Left ventricle myocardium inferior (tissue), 1 donor: ENCODE data around the gene GNG5. TPM values are rescaled to one million over a fixed set of nuclear protein-coding genes. Genes with fewer than 3 reads are reported as not detected.
A peak's percentile ranks its signal among the peaks of the same experiment; 100 is the strongest.

Source experiments
- DNase-seq: peaks from one replicate; pipeline ENCODE4 v3.0.0-alpha.2; 2020
- H3K27ac ChIP-seq: fragments of 200-600 bp; replicated peaks from 2 replicates; pipeline ENCODE4 v1.8.0; 2021
- H3K27me3 ChIP-seq: fragments of 200-600 bp; 2 replicates; pipeline ENCODE4 v1.8.0; 2021; ENCODE audit warnings: low read depth
- H3K36me3 ChIP-seq: fragments of 200-600 bp; 2 replicates; pipeline ENCODE4 v1.8.0; 2021
- H3K4me1 ChIP-seq: fragments of 200-600 bp; 2 replicates; pipeline ENCODE4 v1.8.0; 2021
- H3K4me3 ChIP-seq: fragments of 200-600 bp; 2 replicates; pipeline ENCODE4 v1.8.0; 2021; ENCODE audit warnings: mild to moderate bottlenecking, moderate library complexity
- H3K9me3 ChIP-seq: fragments of 200-600 bp; replicated peaks from 2 replicates; pipeline ENCODE4 v1.8.0; 2021
- CTCF ChIP-seq: fragments of 200-600 bp; IDR thresholded peaks from 2 replicates; pipeline ENCODE4 v1.8.0; 2021; ENCODE audit warnings: antibody characterized with exemption, mild to moderate bottlenecking, borderline replicate concordance
- intact Hi-C: fragments of 100-400 bp; cut with micrococcal nuclease; formaldehyde crosslinking; loops from one replicate; pipeline ENCODE4 v1.11.0; 2022
- total RNA-seq: library from RNA; stranded (reverse); fragmentation: NEBNext Ultra II Directional; extraction: Animal tissue kit (Norgen Biotek cat#: 25700); gene quantifications from one replicate; pipeline ENCODE4 v1.2.1, GENCODE V29; 2021
- donor health status: DM: no; HTN: yes; CAD: no; lungs with severe emphysema.

The GNG5 gene
- total RNA-seq, 1 donor from 2014 or later = 170 TPM

- no peak for DNase-seq
- Histone ChIP-seq H3K9me3 (no peaks in the 10 kb centered on the region), H3K27ac (peak overlapping the region; percentile 98), H3K4me3 (peak overlapping the region; percentile 84), H3K27me3 (no peaks in the 10 kb centered on the region), H3K36me3 (peaks cover 31% of the 10 kb centered on the region), H3K4me1 (peaks cover 84% of the 10 kb centered on the region)
- intact Hi-C loops = no loop called here
- no peak for TF ChIP-seq CTCF
Measured at GRCh38 chr1:84502927-84503326, 3.5 kb downstream of the GNG5 start.

- Histone ChIP-seq H3K4me3 (no peak overlapping the region), H3K27me3 (no peaks in the 10 kb centered on the region), H3K9me3 (no peaks in the 10 kb centered on the region), H3K4me1 (peaks cover 53% of the 10 kb centered on the region), H3K27ac (no peak overlapping the region), H3K36me3 (peaks cover 78% of the 10 kb centered on the region)
- intact Hi-C loops = no loop called here
- DNase-seq = no peak
- TF ChIP-seq CTCF = no peak
Measured at GRCh38 chr1:84497631-84498275, 8.6 kb downstream of the GNG5 start.

DNA sequence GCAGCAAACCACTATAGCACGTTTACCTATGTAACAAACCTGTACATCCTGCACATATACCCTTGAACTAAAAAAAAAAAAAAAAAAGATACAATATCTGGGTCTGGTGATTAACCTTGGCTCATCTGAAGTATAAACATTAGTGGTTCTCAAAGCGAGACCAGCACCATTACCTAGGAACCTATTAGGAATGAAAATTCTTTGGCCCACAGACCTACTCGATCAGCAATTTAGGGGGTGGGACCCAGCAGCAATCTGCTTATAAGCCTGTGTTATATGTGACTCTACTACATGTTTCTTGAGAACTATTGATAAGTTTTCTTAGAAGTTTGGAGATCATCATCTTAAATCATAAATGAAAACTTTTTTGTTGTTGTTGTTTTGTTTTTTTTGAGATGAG lies 9.9 kb downstream of the GNG5 start:
- H3K9me3 ChIP-seq = no peaks in the 10 kb centered on the region
- no peak for TF ChIP-seq CTCF
- intact Hi-C loops = no loop called here
- H3K27ac ChIP-seq = no peak overlapping the region
- peaks cover 88% of the 10 kb centered on the region for H3K36me3 ChIP-seq
- no peak overlapping the region for H3K4me3 ChIP-seq
- no peak for DNase-seq
- H3K27me3 ChIP-seq = no peaks in the 10 kb centered on the region
- peaks cover 52% of the 10 kb centered on the region for H3K4me1 ChIP-seq

DNA sequence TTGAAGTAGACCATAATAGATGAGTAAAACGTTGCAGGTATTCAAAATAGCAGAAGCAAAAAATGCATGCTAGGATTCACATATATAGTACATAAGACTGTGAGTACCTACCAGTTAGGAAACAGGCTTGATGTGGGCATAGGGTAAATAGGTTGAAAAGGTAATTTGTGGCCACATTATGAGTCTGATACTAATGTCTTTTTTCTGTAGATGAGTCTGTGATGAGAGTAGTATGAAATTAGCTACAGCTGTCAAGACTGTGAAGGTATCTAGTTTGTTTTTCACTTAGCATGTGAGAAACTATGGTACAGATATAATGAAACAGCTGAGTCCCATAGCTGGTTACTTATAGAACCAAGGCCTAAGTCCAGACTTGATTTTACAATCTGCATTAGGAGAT lies 12.6 kb downstream of the GNG5 start:
- no peak for TF ChIP-seq CTCF
- DNase-seq = no peak
- Histone ChIP-seq H3K9me3 (no peaks in the 10 kb centered on the region), H3K27ac (no peak overlapping the region), H3K27me3 (no peaks in the 10 kb centered on the region), H3K4me3 (no peak overlapping the region), H3K36me3 (peaks cover 88% of the 10 kb centered on the region), H3K4me1 (peaks cover 38% of the 10 kb centered on the region)
- intact Hi-C loops = no loop called here

DNA sequence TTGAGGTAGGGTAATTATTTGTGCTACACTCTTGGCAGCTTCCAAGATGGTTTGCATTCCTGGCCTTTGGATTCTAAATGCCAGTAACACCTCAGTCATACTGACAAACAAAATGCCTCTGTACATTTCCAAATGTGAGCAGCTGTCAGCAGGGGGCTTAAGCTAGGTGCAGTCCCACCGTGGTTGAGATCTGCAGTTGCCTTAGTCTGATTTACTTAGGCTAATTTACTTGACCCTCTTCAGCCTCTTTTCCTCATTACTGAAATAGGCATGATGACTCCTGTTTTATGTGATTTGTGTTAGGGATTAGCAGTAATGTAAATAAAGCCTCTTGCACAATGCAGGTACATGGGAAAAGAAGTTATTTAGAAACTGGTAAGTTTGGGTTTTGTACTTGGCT lies 13.7 kb downstream of the GNG5 start:
- Histone ChIP-seq H3K4me1 (peaks cover 36% of the 10 kb centered on the region), H3K27me3 (no peaks in the 10 kb centered on the region), H3K36me3 (peaks cover 78% of the 10 kb centered on the region), H3K27ac (peak overlapping the region; percentile 44), H3K9me3 (no peaks in the 10 kb centered on the region), H3K4me3 (no peak overlapping the region)
- no peak for DNase-seq
- TF ChIP-seq CTCF = peak; percentile 8
- intact Hi-C loops = no loop called here
